ENCODE measurements around the gene HERC5. TPM values are rescaled to one million over a fixed set of nuclear protein-coding genes. Genes with fewer than 3 reads are reported as not detected.

Gene HERC5
- total RNA-seq, 1 donor from 2014 or later, result 0.32 TPM

GRCh38 chr4:88481537-88481936, 24.6 kb downstream of the HERC5 start:
- intact Hi-C loops (cut with DNase I), result no loop called here
- no peak for DNase-seq (ENCODE audit: low spot score in 2 of 2)
- no peak overlapping the region for H3K4me3 ChIP-seq
- H3K27me3 ChIP-seq, result no peaks in the 10 kb centered on the region
- H3K36me3 ChIP-seq, result peaks cover 5 to 9% of the 10 kb centered on the region in 2 donors
- no peaks in the 10 kb centered on the region for H3K9me3 ChIP-seq
- H3K4me1 ChIP-seq, result no peaks in the 10 kb centered on the region
- H3K27ac ChIP-seq, result no peak overlapping the region
- TF ChIP-seq, protein P1, sequence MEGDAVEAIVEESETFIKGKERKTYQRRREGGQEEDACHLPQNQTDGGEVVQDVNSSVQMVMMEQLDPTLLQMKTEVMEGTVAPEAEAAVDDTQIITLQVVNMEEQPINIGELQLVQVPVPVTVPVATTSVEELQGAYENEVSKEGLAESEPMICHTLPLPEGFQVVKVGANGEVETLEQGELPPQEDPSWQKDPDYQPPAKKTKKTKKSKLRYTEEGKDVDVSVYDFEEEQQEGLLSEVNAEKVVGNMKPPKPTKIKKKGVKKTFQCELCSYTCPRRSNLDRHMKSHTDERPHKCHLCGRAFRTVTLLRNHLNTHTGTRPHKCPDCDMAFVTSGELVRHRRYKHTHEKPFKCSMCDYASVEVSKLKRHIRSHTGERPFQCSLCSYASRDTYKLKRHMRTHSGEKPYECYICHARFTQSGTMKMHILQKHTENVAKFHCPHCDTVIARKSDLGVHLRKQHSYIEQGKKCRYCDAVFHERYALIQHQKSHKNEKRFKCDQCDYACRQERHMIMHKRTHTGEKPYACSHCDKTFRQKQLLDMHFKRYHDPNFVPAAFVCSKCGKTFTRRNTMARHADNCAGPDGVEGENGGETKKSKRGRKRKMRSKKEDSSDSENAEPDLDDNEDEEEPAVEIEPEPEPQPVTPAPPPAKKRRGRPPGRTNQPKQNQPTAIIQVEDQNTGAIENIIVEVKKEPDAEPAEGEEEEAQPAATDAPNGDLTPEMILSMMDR (IDR thresholded peaks at IDR 0.05), result no peak

DNA sequence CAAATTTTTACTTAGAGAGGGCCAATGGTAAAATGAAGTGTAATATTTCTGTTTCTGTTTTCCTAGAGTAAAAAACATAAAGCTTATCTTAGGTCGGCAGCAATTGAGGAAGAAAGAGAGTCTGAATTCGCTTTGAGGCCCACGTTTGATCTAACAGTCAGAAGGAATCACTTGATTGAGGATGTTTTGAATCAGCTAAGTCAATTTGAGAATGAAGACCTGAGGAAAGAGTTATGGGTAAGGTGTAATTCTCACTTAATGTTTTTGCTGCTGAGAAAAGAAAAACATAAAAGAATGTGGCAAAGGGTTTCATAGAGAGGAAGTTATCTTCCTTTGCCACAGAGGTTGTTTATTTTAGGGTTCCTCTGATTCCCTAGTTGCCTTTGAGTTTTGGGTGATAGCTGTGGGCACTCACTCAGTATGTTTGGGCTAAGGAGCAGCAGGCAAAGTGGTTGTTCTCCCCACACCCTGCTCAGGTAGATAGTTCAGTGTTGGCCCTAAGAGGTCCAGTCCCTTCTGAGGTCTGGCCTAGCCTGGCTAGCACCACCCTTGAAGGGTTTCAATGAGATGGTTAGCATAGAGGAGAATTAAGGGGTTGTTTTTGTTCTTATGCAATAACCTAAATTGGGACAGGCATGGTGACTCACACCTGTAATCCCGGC, 32.3 kb downstream of the HERC5 start:
- Histone ChIP-seq H3K36me3 (peaks cover 20 to 28% of the 10 kb centered on the region in 2 donors), H3K9me3 (no peaks in the 10 kb centered on the region), H3K4me3 (no peak overlapping the region), H3K27me3 (no peaks in the 10 kb centered on the region), H3K27ac (no peak overlapping the region), H3K4me1 (no peaks in the 10 kb centered on the region)
- intact Hi-C loops (cut with DNase I), result no loop called here
- TF ChIP-seq, protein P1 (IDR thresholded peaks at IDR 0.05), result no peak
- no peak for DNase-seq (ENCODE audit: low spot score in 2 of 2)

DNA sequence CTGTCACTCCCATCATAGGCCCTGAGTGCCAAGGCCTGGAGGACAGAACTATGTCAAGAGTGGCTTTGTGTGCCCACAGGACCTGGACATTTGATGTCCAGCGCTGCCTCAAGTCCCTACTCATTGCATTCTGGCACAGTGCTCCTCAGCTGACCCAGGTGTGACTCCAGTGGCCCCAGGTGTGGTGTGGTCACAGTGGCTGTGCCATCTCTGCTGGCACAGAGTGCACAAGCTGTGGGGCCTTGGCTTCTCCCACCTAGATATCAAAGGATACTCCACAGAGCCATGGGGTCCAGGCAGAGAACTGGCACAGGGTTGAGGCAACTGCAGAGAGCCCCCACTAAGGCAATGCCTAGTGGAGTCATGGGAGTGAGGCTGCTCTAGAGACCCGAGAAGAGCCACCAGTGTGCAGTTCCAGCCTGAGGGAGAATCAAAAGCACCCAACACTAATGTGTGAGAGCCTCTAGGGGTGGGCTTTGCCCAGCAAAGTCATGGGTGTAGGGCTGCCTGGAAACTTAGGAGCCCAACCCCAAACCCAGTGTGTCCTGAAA, 41.0 kb downstream of the HERC5 start:
- TF ChIP-seq, protein P1 (IDR thresholded peaks at IDR 0.05), result no peak
- no peak overlapping the region for H3K27ac ChIP-seq
- H3K27me3 ChIP-seq, result no peaks in the 10 kb centered on the region
- no peaks in the 10 kb centered on the region for H3K4me1 ChIP-seq
- no peak for DNase-seq (ENCODE audit: low spot score in 2 of 2)
- peaks cover 14 to 43% of the 10 kb centered on the region in 2 donors for H3K36me3 ChIP-seq
- intact Hi-C loops (cut with DNase I), result no loop called here
- H3K4me3 ChIP-seq, result no peak overlapping the region
- H3K9me3 ChIP-seq, result no peaks in the 10 kb centered on the region

DNA sequence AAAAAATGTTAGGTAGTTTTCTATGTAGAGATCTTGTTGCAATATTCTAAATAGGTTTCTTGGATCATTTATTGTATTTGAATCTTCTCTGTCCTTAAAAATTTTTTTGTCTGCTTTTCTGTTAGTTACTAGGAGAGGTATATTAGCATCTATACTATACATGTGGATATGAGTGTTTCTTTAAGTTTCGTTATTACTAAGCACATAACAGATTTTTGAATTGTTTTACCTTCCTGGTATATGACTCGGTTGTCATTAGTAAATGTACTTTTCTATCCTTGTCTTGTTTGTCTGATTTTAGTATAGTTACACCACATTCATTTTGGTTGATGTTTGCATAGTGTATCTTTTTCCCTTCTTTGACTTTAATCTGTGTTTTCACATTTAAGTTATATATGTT, 46.4 kb downstream of the HERC5 start:
- Histone ChIP-seq H3K36me3 (peaks cover 0 to 29% of the 10 kb centered on the region in 2 donors), H3K9me3 (no peaks in the 10 kb centered on the region), H3K4me1 (no peaks in the 10 kb centered on the region), H3K27ac (no peak overlapping the region), H3K4me3 (no peak overlapping the region), H3K27me3 (no peaks in the 10 kb centered on the region)
- TF ChIP-seq, protein P1 (IDR thresholded peaks at IDR 0.05), result no peak
- intact Hi-C loops (cut with DNase I), result no loop called here
- DNase-seq (ENCODE audit: low spot score in 2 of 2), result no peak

GRCh38 chr4:88511236-88511635, 54.3 kb downstream of the HERC5 start:
- DNase-seq (ENCODE audit: low spot score in 2 of 2), result no peak
- H3K27me3 ChIP-seq, result no peaks in the 10 kb centered on the region
- H3K9me3 ChIP-seq, result no peaks in the 10 kb centered on the region
- no peaks in the 10 kb centered on the region for H3K36me3 ChIP-seq
- no peak overlapping the region for H3K27ac ChIP-seq
- intact Hi-C loops (cut with DNase I), result no loop called here
- peaks cover 0 to 4% of the 10 kb centered on the region in 2 donors for H3K4me1 ChIP-seq
- TF ChIP-seq, protein P1 (IDR thresholded peaks at IDR 0.05), result no peak
- no peak overlapping the region for H3K4me3 ChIP-seq

Measured in ascending aorta (tissue), 2 donors.